GM12865 (cell line): ENCODE results near the gene CSF2RB.

Experiments used
- DNase-seq: peaks from one replicate; pipeline ENCODE4 v3.0.0; 2010; ENCODE audit warnings: low read depth
- H3K4me3 ChIP-seq: 2 replicates; pipeline ENCODE4 v1.5.1; 2011; ENCODE audit warnings: mild to moderate bottlenecking, low read depth, low read length, control low read depth
- CTCF ChIP-seq: IDR thresholded peaks from 2 replicates; pipeline ENCODE4 v1.5.1; 2011; ENCODE audit warnings: low read length, control low read depth, low read depth, inconsistent platforms; ENCODE audit not compliant: insufficient read depth; ENCODE audit errors: missing control alignments

The CSF2RB gene

GRCh38 chr22:36925388-36926290 lies 12.2 kb downstream of the CSF2RB start:
- H3K4me3 ChIP-seq, result no peak overlapping the region
- no peak for TF ChIP-seq CTCF
- no peak for DNase-seq

GRCh38 chr22:36926309-36926708 lies 12.9 kb downstream of the CSF2RB start:
- TF ChIP-seq CTCF, result no peak
- H3K4me3 ChIP-seq, result no peak overlapping the region
- DNase-seq, result no peak

- no peak for DNase-seq
Observed at GRCh38 chr22:36926721-36927435, 13.4 kb downstream of the CSF2RB start.

GRCh38 chr22:36927671-36928070 lies 14.2 kb downstream of the CSF2RB start:
- TF ChIP-seq CTCF, result no peak
- no peak for DNase-seq
- no peak overlapping the region for H3K4me3 ChIP-seq

More at GRCh38 chr22:36926721-36927435, 13.4 kb downstream of the CSF2RB start:
- no peak overlapping the region for H3K4me3 ChIP-seq
- no peak for TF ChIP-seq CTCF

- no peak for TF ChIP-seq CTCF
- no peak overlapping the region for H3K4me3 ChIP-seq
- DNase-seq, result peak; percentile 33
Observed at GRCh38 chr22:36928196-36928595, 14.8 kb downstream of the CSF2RB start.

GRCh38 chr22:36928786-36929535 lies 15.5 kb downstream of the CSF2RB start:
- TF ChIP-seq CTCF, result no peak

More at GRCh38 chr22:36928786-36929535, 15.5 kb downstream of the CSF2RB start:
- DNase-seq, result no peak
- H3K4me3 ChIP-seq, result no peak overlapping the region
